ENCODE measurements around the gene IQCN.

GRCh38 chr19:18281082-18282020 lies 7.1 kb upstream of the IQCN start, which contains the start of gene JUND:
- TF ChIP-seq REST (IDR thresholded peaks at IDR 0.05; ENCODE audit: insufficient read depth in 1 of 2, low read depth in 2 of 2, low read length in 2 of 2) = peak in 1 of 2 experiments; percentile 42; a peak in 1 of 4 replicates
- peak; percentile 19; the same call in 1 of the 2 replicates for TF ChIP-seq SIN3A (IDR thresholded peaks at IDR 0.05; ENCODE audit: borderline replicate concordance, insufficient read depth, low read length)
- peak; percentile 88 for TF ChIP-seq TAF1 (IDR thresholded peaks at IDR 0.05; ENCODE audit: borderline replicate concordance, insufficient read depth, low read length)
- TF ChIP-seq POLR2AphosphoS5 (IDR thresholded peaks at IDR 0.05; ENCODE audit: low read depth, low read length) = peak; percentile 79

Measured in PFSK-1 (cell line).